Spleen (tissue), 11 donors: ENCODE results near the gene RSBN1. TPM values are rescaled to one million over a fixed set of nuclear protein-coding genes. Genes with fewer than 3 reads are reported as not detected.

Source experiments
- DNase-seq: peaks from one replicate; pipeline ENCODE4 v3.0.0-alpha.2; 2020
- H3K27ac ChIP-seq, 8 donors: fragments of 200-600 bp; sonication (generic) in 7 of 8; 1 replicate in 4 of 8; 2 replicates in 4 of 8; pipeline versions ENCODE4 v1.5.0 to v1.8.0; 2016 to 2021; ENCODE audit warnings: inconsistent platforms in 4 of 8, mild to moderate bottlenecking in 4 of 8, moderate library complexity in 1 of 8
- H3K27me3 ChIP-seq, 7 donors: fragments of 200-600 bp; sonication (generic) in 6 of 7; replicated peaks in 1 of 7; 1 replicate in 4 of 7; 2 replicates in 3 of 7; pipeline versions ENCODE4 v1.5.0 to v1.8.0; 2016 to 2021; ENCODE audit warnings: inconsistent platforms in 3 of 7, mild to moderate bottlenecking in 1 of 7
- H3K36me3 ChIP-seq, 6 donors: fragments of 200-600 bp; sonication (generic) in 5 of 6; 1 replicate in 4 of 6; 2 replicates in 2 of 6; pipeline versions ENCODE4 v1.5.0 to v1.8.0; 2016 to 2021; ENCODE audit warnings: inconsistent platforms in 2 of 6
- H3K4me1 ChIP-seq, 6 donors: fragments of 200-600 bp; sonication (generic) in 5 of 6; 1 replicate in 3 of 6; 2 replicates in 3 of 6; pipeline versions ENCODE4 v1.5.0 to v1.8.0; 2016 to 2021; ENCODE audit warnings: inconsistent platforms in 3 of 6
- H3K4me3 ChIP-seq, 8 donors: fragments of 200-600 bp; sonication (generic) in 7 of 8; 1 replicate in 4 of 8; 2 replicates in 4 of 8; pipeline versions ENCODE4 v1.5.0 to v1.8.0; 2016 to 2021; ENCODE audit warnings: inconsistent platforms in 4 of 8, mild to moderate bottlenecking in 4 of 8, moderate library complexity in 2 of 8
- H3K9me3 ChIP-seq, 8 donors: fragments of 200-600 bp; sonication (generic) in 7 of 8; 1 replicate in 4 of 8; 2 replicates in 4 of 8; pipeline versions ENCODE4 v1.5.0 to v1.8.0; 2016 to 2021; ENCODE audit warnings: inconsistent platforms in 4 of 8
- POLR2A ChIP-seq, 3 donors: fragments of 450-650 bp; IDR thresholded peaks; one replicate each; pipeline ENCODE4 v1.5.1; 2017; ENCODE audit warnings: antibody characterized with exemption in 3 of 3, mild to moderate bottlenecking in 1 of 3
- POLR2AphosphoS5 ChIP-seq, 3 donors: sonication (generic); formaldehyde crosslinking; IDR thresholded peaks; one replicate each; pipeline ENCODE4 v1.5.1; 2017; ENCODE audit warnings: antibody characterized with exemption in 3 of 3
- WGBS, 5 donors: extraction: QIAGEN DNeasy Blood & Tissue Kit in 3 of 5; methylation state at CpG; one replicate each; pipeline versions ENCODE4 v1.1.5 to v1.1.7; 2013 to 2018; 5-methylcytosine and 5-hydroxymethylcytosine counted together
- intact Hi-C: fragments of 100-400 bp; cut with DNase I; formaldehyde crosslinking; loops from one replicate; pipeline ENCODE4 v1.15.0; 2023; ENCODE audit warnings: low total_unique reads
- polyA plus RNA-seq, 3 donors: library from polyadenylated mRNA; stranded (reverse); fragments of 200-250 nt; gene quantifications; one replicate each; pipeline ENCODE4 v1.2.1, GENCODE V29; 2013
- total RNA-seq, 7 donors: library from RNA; depleted of rRNA in 3 of 7; stranded (reverse); fragments of >200 nt in 3 of 7; fragmentation: NEBNext Ultra II Directional in 4 of 7; extraction: Animal tissue kit (Norgen Biotek cat#: 25700) in 4 of 7; gene quantifications; one replicate each; pipeline versions ENCODE4 v1.1.0 to v1.2.1, GENCODE V29; 2016 to 2021
- TF ChIP-seq, protein P1 (sequence below), 11 experiments: fragments of 200-600 bp in 7 of 11; fragments of 450-650 bp in 4 of 11; sonication (generic) in 4 of 11; IDR thresholded peaks in 8 of 11; conservative IDR thresholded peaks in 3 of 11; 1 replicate in 7 of 11; 2 replicates in 4 of 11; pipeline versions ENCODE4 v1.4.0 to v1.8.0; 2016 to 2021; ENCODE audit warnings: antibody characterized with exemption in 11 of 11, inconsistent platforms in 4 of 11, mild to moderate bottlenecking in 1 of 11
- donor health status: healthy with polysubstance abuse.
- donor health status: DM: no; HTN: no; CAD: no; lungs with moderate emphysema.
- donor health status: DM: no; HTN: no; CAD: no.
- donor health status: Bipolar disorder and iron deficiency.
- donor health status: healthy.
- donor health status: DM: no; HTN: no; CAD: no.
- donor health status: DM: yes; HTN: yes; CAD: no.

Gene RSBN1
- total and polyA plus RNA-seq, 10 donors, result 5.4 to 34.0 (median 25.7) TPM

DNA sequence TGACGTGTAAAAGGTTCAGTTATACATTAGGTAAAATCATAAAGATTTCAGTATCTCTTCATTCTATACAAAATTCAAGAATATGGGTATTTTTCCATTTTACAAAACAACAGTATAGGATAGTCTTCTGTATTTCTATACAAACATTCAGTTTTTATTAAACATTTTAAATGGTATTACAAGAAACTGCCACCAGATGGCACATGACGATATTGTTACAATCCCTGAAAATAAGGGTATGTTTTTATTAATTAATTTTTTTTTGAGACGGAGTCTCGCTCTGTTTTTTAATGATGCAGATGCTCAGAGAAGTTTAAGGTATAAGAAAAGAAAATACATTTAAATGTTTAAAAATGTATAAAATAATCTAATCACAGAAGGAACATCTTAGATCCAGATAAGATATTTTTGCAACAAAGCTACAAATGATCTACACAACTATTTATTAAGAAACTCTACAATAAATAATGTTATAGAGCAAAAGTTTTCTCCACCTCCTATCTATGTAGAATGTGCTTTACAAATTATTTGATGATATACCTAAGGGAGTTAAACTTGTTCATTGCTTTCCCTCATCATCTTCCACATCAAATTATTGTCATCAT lies 23.5 kb upstream of the RSBN1 start:
- TF ChIP-seq POLR2A (IDR thresholded peaks at IDR 0.05), result no peak
- TF ChIP-seq, protein P1, sequence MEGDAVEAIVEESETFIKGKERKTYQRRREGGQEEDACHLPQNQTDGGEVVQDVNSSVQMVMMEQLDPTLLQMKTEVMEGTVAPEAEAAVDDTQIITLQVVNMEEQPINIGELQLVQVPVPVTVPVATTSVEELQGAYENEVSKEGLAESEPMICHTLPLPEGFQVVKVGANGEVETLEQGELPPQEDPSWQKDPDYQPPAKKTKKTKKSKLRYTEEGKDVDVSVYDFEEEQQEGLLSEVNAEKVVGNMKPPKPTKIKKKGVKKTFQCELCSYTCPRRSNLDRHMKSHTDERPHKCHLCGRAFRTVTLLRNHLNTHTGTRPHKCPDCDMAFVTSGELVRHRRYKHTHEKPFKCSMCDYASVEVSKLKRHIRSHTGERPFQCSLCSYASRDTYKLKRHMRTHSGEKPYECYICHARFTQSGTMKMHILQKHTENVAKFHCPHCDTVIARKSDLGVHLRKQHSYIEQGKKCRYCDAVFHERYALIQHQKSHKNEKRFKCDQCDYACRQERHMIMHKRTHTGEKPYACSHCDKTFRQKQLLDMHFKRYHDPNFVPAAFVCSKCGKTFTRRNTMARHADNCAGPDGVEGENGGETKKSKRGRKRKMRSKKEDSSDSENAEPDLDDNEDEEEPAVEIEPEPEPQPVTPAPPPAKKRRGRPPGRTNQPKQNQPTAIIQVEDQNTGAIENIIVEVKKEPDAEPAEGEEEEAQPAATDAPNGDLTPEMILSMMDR (IDR thresholded peaks at IDR 0.05 in 8 of 11, conservative IDR thresholded peaks at IDR 0.05 in 3 of 11), result peak in 10 of 11 experiments; percentile 44 to 72 (median 61)
- Histone ChIP-seq H3K4me3 (no peak overlapping the region), H3K9me3 (no peaks in the 10 kb centered on the region), H3K36me3 (peaks cover 0 to 79% (median 23%) of the 10 kb centered on the region in 6 donors), H3K4me1 (peaks cover 0 to 23% (median 9%) of the 10 kb centered on the region in 6 donors), H3K27me3 (no peaks in the 10 kb centered on the region), H3K27ac (peak overlapping the region in 1 of 8 donors; percentile 2)
- intact Hi-C loops, result loop anchor here (10.0 kb wide), 1 partner anchor 69 kb away; the partner anchor contains the start of genes AP4B1 and DCLRE1B
- 19 to 25% (median 22%) methylated on average over 4 of the region's 4 CpGs for WGBS, 5 donors
- no peak for DNase-seq

DNA sequence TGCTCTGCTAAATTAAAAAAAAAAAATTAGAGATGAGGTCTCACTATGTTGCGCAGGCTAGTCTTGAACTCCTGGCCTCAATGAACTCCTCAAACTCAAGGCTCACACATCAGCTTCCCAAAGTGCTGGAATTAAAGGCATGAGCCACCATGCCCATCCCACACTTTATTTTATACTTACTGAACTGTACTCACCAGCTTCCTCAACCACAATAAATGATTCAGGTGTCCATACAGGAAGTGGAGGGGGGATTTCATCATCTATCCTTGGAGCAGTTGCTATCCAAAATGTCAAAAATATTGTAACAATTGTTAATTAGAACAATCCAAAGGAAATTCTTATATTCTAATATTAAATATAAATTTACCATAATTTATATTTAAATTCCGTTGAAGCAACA lies 22.4 kb upstream of the RSBN1 start:
- intact Hi-C loops, result loop anchor here (10.0 kb wide), 1 partner anchor 70 kb away; the partner anchor contains the start of genes AP4B1 and DCLRE1B
- H3K4me1 ChIP-seq, result peaks cover 0 to 23% (median 9%) of the 10 kb centered on the region in 6 donors
- DNase-seq, result no peak
- no peak overlapping the region for H3K27ac ChIP-seq
- TF ChIP-seq POLR2AphosphoS5 (IDR thresholded peaks at IDR 0.05) (no peak), POLR2A (IDR thresholded peaks at IDR 0.05) (no peak)
- TF ChIP-seq, protein P1 (IDR thresholded peaks at IDR 0.05 in 8 of 11, conservative IDR thresholded peaks at IDR 0.05 in 3 of 11), result no peak
- H3K36me3 ChIP-seq, result peaks cover 0 to 77% (median 21%) of the 10 kb centered on the region in 6 donors
- WGBS, 5 donors, result 92 to 100% (median 95%) methylated on average over 2 of the region's 2 CpGs
- H3K27me3 ChIP-seq, result no peaks in the 10 kb centered on the region
- no peaks in the 10 kb centered on the region for H3K9me3 ChIP-seq
- H3K4me3 ChIP-seq, result no peak overlapping the region

DNA sequence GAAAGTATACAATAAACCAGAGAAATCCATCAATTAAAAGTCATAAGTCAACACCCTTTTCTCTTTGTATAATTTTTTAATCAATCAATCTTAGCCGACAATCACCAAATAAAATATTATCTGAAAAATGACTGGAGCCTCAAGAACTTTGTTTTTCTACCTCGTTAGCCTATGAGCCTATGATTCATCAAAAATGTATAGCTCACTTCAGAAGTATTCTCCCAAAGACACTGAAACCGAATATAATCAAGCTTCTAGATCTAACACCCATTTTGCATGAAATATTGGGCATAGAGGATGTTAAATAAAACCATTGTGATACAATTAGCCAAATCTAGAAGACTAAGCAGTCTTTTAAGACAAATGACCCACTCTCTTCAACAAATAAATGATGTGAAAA lies 17.8 kb upstream of the RSBN1 start:
- Histone ChIP-seq H3K27ac (no peak overlapping the region), H3K4me3 (no peak overlapping the region), H3K36me3 (peaks cover 0 to 98% (median 16%) of the 10 kb centered on the region in 6 donors), H3K9me3 (no peaks in the 10 kb centered on the region), H3K27me3 (no peaks in the 10 kb centered on the region), H3K4me1 (peaks cover 0 to 4% (median 0%) of the 10 kb centered on the region in 6 donors)
- DNase-seq, result no peak
- intact Hi-C loops, result loop anchor here (10.0 kb wide), 1 partner anchor 75 kb away; the partner anchor contains the start of genes AP4B1 and DCLRE1B
- 82 to 87% (median 85%) methylated on average over 3 of the region's 3 CpGs for WGBS, 5 donors
- no peak for TF ChIP-seq POLR2A (IDR thresholded peaks at IDR 0.05)

DNA sequence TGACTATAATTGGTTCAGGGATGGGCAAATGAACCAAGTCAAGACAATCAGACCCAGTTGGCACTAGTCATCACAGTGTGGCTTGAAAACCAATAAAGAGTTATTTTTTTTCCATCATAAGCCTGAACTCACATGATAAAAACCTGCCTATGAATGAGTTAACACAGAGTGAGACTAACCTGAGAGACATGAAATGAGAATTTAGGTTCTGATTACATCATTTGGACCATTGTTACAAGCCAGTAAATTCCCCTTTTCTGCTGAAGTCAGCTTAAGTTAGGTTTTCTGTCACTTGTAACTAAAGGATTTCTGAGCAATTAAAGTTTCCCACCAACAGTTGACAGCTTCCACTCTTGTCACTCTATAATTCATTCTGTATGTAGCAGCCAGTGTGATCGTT lies 9.6 kb upstream of the RSBN1 start:
- intact Hi-C loops, result no loop called here
- Histone ChIP-seq H3K9me3 (no peaks in the 10 kb centered on the region), H3K36me3 (peaks cover 0 to 99% (median 13%) of the 10 kb centered on the region in 6 donors), H3K4me3 (no peak overlapping the region), H3K4me1 (no peaks in the 10 kb centered on the region), H3K27me3 (no peaks in the 10 kb centered on the region), H3K27ac (no peak overlapping the region)
- no peak for DNase-seq
- 77 to 92% (median 89%) methylated on average over 1 of the region's 1 CpG for WGBS, 5 donors
- TF ChIP-seq, protein P1 (IDR thresholded peaks at IDR 0.05 in 8 of 11, conservative IDR thresholded peaks at IDR 0.05 in 3 of 11), result no peak
- TF ChIP-seq POLR2A (IDR thresholded peaks at IDR 0.05) (no peak), POLR2AphosphoS5 (IDR thresholded peaks at IDR 0.05) (no peak)
